CD14-positive monocyte (primary cell): ENCODE data around the gene ADAM8. TPM values are rescaled to one million over a fixed set of nuclear protein-coding genes. Genes with fewer than 3 reads are reported as not detected.

ENCODE experiments used
- DNase-seq, 3 donors: peaks; one replicate each; pipeline ENCODE4 v3.0.0-alpha.2; 2011 to 2022
- H2AFZ ChIP-seq: 2 replicates; pipeline ENCODE4 v1.6.0; 2012; ENCODE audit warnings: mild to moderate bottlenecking, low read depth, low read length, inconsistent platforms; ENCODE audit not compliant: insufficient read depth, poor library complexity, severe bottlenecking
- H3K27ac ChIP-seq, 2 donors: 1 replicate in 1 of 2; 2 replicates in 1 of 2; pipeline ENCODE4 v1.5.1; 2012 to 2013; ENCODE audit warnings: low read length in 2 of 2, control low read depth in 1 of 2, inconsistent platforms in 1 of 2, low read depth in 1 of 2, mild to moderate bottlenecking in 1 of 2
- H3K27me3 ChIP-seq, 2 donors: one replicate each; pipeline versions ENCODE4 v1.6.0 to v1.6.1; 2011 to 2013; ENCODE audit warnings: low read length in 2 of 2; ENCODE audit not compliant: control insufficient read depth in 2 of 2, insufficient read depth in 2 of 2
- H3K36me3 ChIP-seq, 2 donors: replicated peaks in 1 of 2; 1 replicate in 1 of 2; 2 replicates in 1 of 2; pipeline versions ENCODE4 v1.5.1 to v1.6.1; 2012 to 2013; ENCODE audit warnings: low read length in 2 of 2, control low read depth in 1 of 2, inconsistent platforms in 1 of 2, mild to moderate bottlenecking in 1 of 2; ENCODE audit not compliant: insufficient read depth in 2 of 2, control insufficient read depth in 1 of 2
- H3K4me1 ChIP-seq, 2 donors: 1 replicate in 1 of 2; 2 replicates in 1 of 2; pipeline versions ENCODE4 v1.5.1 to v1.6.1; 2012 to 2013; ENCODE audit warnings: low read length in 2 of 2, control low read depth in 1 of 2, inconsistent platforms in 1 of 2, mild to moderate bottlenecking in 1 of 2, moderate library complexity in 1 of 2; ENCODE audit not compliant: insufficient read depth in 2 of 2, control insufficient read depth in 1 of 2
- H3K4me2 ChIP-seq: replicated peaks from 2 replicates; pipeline ENCODE3; 2012; ENCODE audit warnings: low read length, moderate library complexity, mild to moderate bottlenecking; ENCODE audit not compliant: poor library complexity, severe bottlenecking; ENCODE audit errors: extremely low read depth
- H3K4me3 ChIP-seq, 3 experiments: fragments of 200-600 bp in 1 of 3; sonication (generic) in 1 of 3; replicated peaks in 1 of 3; 1 replicate in 2 of 3; 2 replicates in 1 of 3; pipeline ENCODE4 v1.5.1; 2011 to 2013; ENCODE audit warnings: low read length in 3 of 3, mild to moderate bottlenecking in 3 of 3, control low read depth in 2 of 3, low read depth in 2 of 3, inconsistent platforms in 1 of 3, moderate library complexity in 1 of 3
- H3K79me2 ChIP-seq: 2 replicates; pipeline ENCODE4 v1.6.0; 2012; ENCODE audit warnings: mild to moderate bottlenecking, control low read depth, inconsistent platforms, low read length, moderate library complexity; ENCODE audit not compliant: insufficient read depth
- H3K9ac ChIP-seq: 2 replicates; pipeline ENCODE4 v1.6.0; 2017; ENCODE audit warnings: low read length, mild to moderate bottlenecking; ENCODE audit not compliant: insufficient read depth, poor library complexity, severe bottlenecking
- H3K9me3 ChIP-seq, 2 donors: replicated peaks in 1 of 2; 1 replicate in 1 of 2; 2 replicates in 1 of 2; pipeline versions ENCODE4 v1.5.1 to v1.6.1; 2012 to 2013; ENCODE audit warnings: low read length in 2 of 2, control low read depth in 1 of 2; ENCODE audit not compliant: control insufficient read depth in 1 of 2, insufficient read depth in 1 of 2
- H4K20me1 ChIP-seq: 2 replicates; pipeline ENCODE4 v1.6.0; 2012; ENCODE audit warnings: mild to moderate bottlenecking, low read length, control low read depth, moderate library complexity; ENCODE audit not compliant: insufficient read depth
- H3K27ac Mint-ChIP-seq, 7 donors: one replicate each; pipeline ENCODE4 v1.8.0; 2020; ENCODE audit warnings: mild to moderate bottlenecking in 7 of 7, mixed read lengths in 7 of 7, moderate library complexity in 6 of 7, inconsistent platforms in 2 of 7
- H3K27me3 Mint-ChIP-seq, 3 donors: one replicate each; pipeline ENCODE4 v1.8.0; 2021 to 2022; ENCODE audit warnings: low read depth in 3 of 3, mild to moderate bottlenecking in 3 of 3, mixed read lengths in 3 of 3, moderate library complexity in 3 of 3, inconsistent platforms in 1 of 3
- H3K36me3 Mint-ChIP-seq, 2 donors: one replicate each; pipeline ENCODE4 v1.8.0; 2020; ENCODE audit warnings: mixed read lengths in 2 of 2, inconsistent platforms in 1 of 2, mild to moderate bottlenecking in 1 of 2
- H3K4me1 Mint-ChIP-seq: one replicate; pipeline ENCODE4 v1.8.0; 2020; ENCODE audit warnings: mild to moderate bottlenecking, mixed read lengths
- H3K4me3 Mint-ChIP-seq, 2 donors: one replicate each; pipeline ENCODE4 v1.8.0; 2020; ENCODE audit warnings: mild to moderate bottlenecking in 2 of 2, mixed read lengths in 2 of 2, moderate library complexity in 1 of 2
- H3K9me3 Mint-ChIP-seq, 7 donors: one replicate each; pipeline ENCODE4 v1.8.0; 2020 to 2022; ENCODE audit warnings: mixed read lengths in 7 of 7, mild to moderate bottlenecking in 6 of 7, moderate library complexity in 6 of 7, inconsistent platforms in 2 of 7
- CTCF ChIP-seq: fragments of 200-600 bp; IDR thresholded peaks from one replicate; pipeline ENCODE4 v1.8.0; 2022; ENCODE audit warnings: antibody characterized with exemption, mild to moderate bottlenecking
- WGBS: methylation state at CpG from one replicate; pipeline ENCODE4 v1.1.5; 2013; ENCODE audit warnings: missing lambda C conversion rate; ENCODE audit not compliant: insufficient coverage; 5-methylcytosine and 5-hydroxymethylcytosine counted together
- intact Hi-C, 2 donors: fragments of 100-400 bp; cut with micrococcal nuclease; formaldehyde crosslinking; loops; one replicate each; pipeline versions ENCODE4 v1.15.0 to v1.15.1; 2023
- polyA plus RNA-seq, 3 donors: library from polyadenylated mRNA; depleted of rRNA in 1 of 3; unstranded in 2 of 3; stranded (reverse) in 1 of 3; fragments of 300-500 nt in 2 of 3; fragments of >200 nt in 1 of 3; fragmentation: Illumina TruSeq in 2 of 3; gene quantifications; 1 replicate in 2 of 3; 2 replicates in 1 of 3; pipeline ENCODE4 v1.2.3, GENCODE V29; 2012 to 2021

The ADAM8 gene
- polyA plus RNA-seq, 3 donors: 32.7 to 228 (median 72.8) TPM

GRCh38 chr10:133277993-133278576 is 1.4 kb upstream of the ADAM8 start:
- Histone ChIP-seq H3K79me2 (peaks cover 32% of the 10 kb centered on the region), H3K4me2 (peak overlapping the region; percentile 99), H3K27ac (peak overlapping the region; percentile 96 to 99), H3K27me3 (no peaks in the 10 kb centered on the region), H2AFZ (no peak overlapping the region), H3K4me1 (peaks cover 73 to 83% of the 10 kb centered on the region in 2 donors), H3K9me3 (no peaks in the 10 kb centered on the region), H3K36me3 (peaks cover 30 to 36% of the 10 kb centered on the region in 2 donors), H3K4me3 (peak overlapping the region in 1 of 3 experiments; percentile 94), H3K9ac (peak overlapping the region; percentile 97), H4K20me1 (peaks cover 31% of the 10 kb centered on the region)
- peaks cover 0 to 2% (median 0%) of the 10 kb centered on the region in 7 donors for H3K9me3 Mint-ChIP-seq
- H3K27ac Mint-ChIP-seq: peak overlapping the region; percentile 99 to 100 (median 100)
- 16% methylated on average over 9 of the region's 12 CpGs for WGBS
- DNase-seq: peak; percentile 62 to 70 (median 70)
- no peak for TF ChIP-seq CTCF
- H3K4me3 Mint-ChIP-seq: peak overlapping the region; percentile 83 to 91
- H3K4me1 Mint-ChIP-seq: peaks cover 57% of the 10 kb centered on the region
- intact Hi-C loops: loop anchor here (2.0 kb wide), 3 partner anchors 15 to 31 kb away; partner anchors contain the start of genes TUBGCP2 (in 1 of the 2) and ZNF511 (in 1 of the 2)
- peaks cover 0 to 15% (median 2%) of the 10 kb centered on the region in 3 donors for H3K27me3 Mint-ChIP-seq
- peaks cover 30 to 35% of the 10 kb centered on the region in 2 donors for H3K36me3 Mint-ChIP-seq

DNA sequence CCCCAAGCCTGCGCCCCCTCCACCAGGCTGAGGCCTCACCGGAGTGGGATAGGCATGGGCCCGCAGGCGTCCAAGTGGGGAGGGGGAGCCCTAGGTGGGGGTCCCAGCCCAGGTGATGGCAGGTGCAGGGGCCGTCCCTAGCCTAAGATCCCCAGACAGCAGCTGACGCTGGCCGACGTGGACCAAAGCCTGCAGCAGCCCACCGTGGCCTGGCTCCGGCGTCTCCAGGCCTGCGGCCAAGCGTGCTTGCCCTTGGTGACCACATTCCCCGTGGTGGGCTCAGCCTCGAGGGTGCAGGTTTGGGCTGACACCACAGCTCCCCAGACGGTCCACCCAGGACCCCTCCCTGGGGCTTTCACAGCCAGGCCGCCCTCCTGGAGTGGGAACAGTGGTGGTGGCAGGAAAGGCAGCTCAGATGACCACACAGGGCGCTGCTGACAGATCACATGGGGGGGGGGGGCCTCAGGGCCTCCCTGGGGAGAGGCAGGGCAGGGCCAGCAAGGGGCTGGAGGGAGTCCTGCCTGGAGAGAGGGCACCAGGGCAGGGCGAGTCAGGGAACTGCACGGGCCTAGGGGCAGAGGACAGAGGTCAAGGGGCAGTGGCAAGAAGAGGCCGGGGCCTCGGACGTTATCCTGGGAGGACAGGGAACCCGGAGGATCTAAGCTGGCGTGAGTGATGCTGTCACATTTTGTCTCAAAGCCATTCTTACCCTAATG is 767 bp upstream of the ADAM8 start:
- H3K27ac Mint-ChIP-seq: peak overlapping the region; percentile 99 to 100 (median 100)
- peak overlapping the region; percentile 97 for H3K9ac ChIP-seq
- H3K9me3 Mint-ChIP-seq: peaks cover 0 to 2% (median 0%) of the 10 kb centered on the region in 7 donors
- peak overlapping the region; percentile 83 to 91 for H3K4me3 Mint-ChIP-seq
- WGBS: 88% methylated on average over 12 of the region's 25 CpGs
- H2AFZ ChIP-seq: no peak overlapping the region
- no peak for TF ChIP-seq CTCF
- DNase-seq: no peak
- peaks cover 0 to 15% (median 2%) of the 10 kb centered on the region in 3 donors for H3K27me3 Mint-ChIP-seq
- intact Hi-C loops: no loop called here
- peak overlapping the region; percentile 96 to 99 for H3K27ac ChIP-seq
- peaks cover 73 to 83% of the 10 kb centered on the region in 2 donors for H3K4me1 ChIP-seq
- no peaks in the 10 kb centered on the region for H3K9me3 ChIP-seq
- H3K36me3 Mint-ChIP-seq: peaks cover 26 to 34% of the 10 kb centered on the region in 2 donors
- H4K20me1 ChIP-seq: peaks cover 37% of the 10 kb centered on the region
- H3K4me2 ChIP-seq: peak overlapping the region; percentile 99
- peak overlapping the region in 1 of 3 experiments; percentile 94 for H3K4me3 ChIP-seq
- H3K27me3 ChIP-seq: no peaks in the 10 kb centered on the region
- H3K4me1 Mint-ChIP-seq: peaks cover 57% of the 10 kb centered on the region
- H3K36me3 ChIP-seq: peaks cover 30 to 36% of the 10 kb centered on the region in 2 donors
- H3K79me2 ChIP-seq: peaks cover 36% of the 10 kb centered on the region
